GM13977 (cell line): ENCODE results near the gene TTC28.
"Not testable (repeated sequence)": the region's sequence is repeated elsewhere in the genome, so short reads cannot be mapped to it uniquely, and the experiment has no call there.

Experiments used
- DNase-seq: peaks from one replicate; pipeline ENCODE4 v3.0.0; 2012; ENCODE audit warnings: low spot score
- in situ Hi-C: fragments of 300-500 bp; cut with MboI; formaldehyde crosslinking; loops from one replicate; pipeline ENCODE4 v1.12.0; 2022; ENCODE audit warnings: low sequenced_read_pairs, low pct_unique_long_range_greater_than_20kb, mixed read lengths, inconsistent platforms; ENCODE audit not compliant: unreplicated experiment
- TF ChIP-seq, protein P1 (sequence below): IDR thresholded peaks from 2 replicates; pipeline ENCODE4 v1.5.1; 2012; ENCODE audit warnings: mild to moderate bottlenecking, control low read depth; ENCODE audit not compliant: insufficient read depth; ENCODE audit errors: extremely low read depth, missing control alignments

The TTC28 gene

DNA sequence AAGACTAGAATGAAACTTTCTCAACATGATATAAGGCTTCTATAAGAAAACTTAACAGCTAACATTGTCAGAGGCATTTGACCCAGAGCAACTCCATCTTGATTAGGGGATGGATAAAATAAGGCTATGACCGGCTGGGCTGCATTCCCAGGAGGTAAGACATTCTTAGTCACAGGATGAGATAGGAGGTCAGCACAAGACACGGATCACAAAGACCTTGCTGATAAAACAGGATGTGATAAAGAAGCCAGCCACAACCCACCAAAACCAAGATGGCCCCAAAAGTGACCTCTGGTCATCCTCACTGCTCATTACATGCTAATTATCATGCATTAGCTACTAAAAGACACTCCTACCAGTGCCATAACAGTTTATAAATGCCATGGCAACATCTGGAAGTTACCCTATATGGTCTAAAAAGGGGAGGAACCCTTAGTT is 135.2 kb downstream of the TTC28 start:
- in situ Hi-C loops = no loop called here
- TF ChIP-seq, protein P1, sequence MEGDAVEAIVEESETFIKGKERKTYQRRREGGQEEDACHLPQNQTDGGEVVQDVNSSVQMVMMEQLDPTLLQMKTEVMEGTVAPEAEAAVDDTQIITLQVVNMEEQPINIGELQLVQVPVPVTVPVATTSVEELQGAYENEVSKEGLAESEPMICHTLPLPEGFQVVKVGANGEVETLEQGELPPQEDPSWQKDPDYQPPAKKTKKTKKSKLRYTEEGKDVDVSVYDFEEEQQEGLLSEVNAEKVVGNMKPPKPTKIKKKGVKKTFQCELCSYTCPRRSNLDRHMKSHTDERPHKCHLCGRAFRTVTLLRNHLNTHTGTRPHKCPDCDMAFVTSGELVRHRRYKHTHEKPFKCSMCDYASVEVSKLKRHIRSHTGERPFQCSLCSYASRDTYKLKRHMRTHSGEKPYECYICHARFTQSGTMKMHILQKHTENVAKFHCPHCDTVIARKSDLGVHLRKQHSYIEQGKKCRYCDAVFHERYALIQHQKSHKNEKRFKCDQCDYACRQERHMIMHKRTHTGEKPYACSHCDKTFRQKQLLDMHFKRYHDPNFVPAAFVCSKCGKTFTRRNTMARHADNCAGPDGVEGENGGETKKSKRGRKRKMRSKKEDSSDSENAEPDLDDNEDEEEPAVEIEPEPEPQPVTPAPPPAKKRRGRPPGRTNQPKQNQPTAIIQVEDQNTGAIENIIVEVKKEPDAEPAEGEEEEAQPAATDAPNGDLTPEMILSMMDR = no peak
- no peak for DNase-seq

DNA sequence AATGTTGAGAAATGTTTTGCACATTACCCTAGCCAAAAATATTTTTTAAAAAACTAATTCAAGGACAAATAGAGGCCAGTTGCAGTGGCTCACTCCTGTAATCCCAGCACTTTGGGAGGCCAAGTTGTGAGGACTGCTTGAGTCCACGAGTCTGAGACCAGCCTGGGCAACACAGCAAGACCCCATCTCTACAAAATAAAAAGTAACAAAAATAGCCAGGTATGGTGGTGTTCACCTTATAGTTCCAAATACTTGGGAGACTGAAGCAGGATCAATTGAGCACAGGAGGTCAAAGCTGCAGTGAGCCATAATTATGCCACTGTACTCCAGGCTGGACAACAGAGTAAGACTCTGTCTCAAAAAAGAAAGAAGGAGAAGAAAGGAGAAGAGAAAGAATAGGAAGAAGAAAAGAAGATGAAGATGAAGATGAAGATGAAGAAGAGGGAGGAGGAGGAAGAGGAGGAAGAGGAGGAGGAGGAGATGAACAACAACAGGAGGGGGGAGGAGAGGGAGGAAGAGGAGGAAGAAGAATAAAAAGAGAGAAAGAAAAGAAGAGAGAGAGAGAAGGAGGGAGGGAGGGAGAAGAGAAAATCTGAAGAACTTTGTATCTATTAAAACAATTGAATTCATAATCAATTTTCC is 136.5 kb downstream of the TTC28 start:
- in situ Hi-C loops = no loop called here
- DNase-seq = no peak
- TF ChIP-seq, protein P1 = no peak

DNA sequence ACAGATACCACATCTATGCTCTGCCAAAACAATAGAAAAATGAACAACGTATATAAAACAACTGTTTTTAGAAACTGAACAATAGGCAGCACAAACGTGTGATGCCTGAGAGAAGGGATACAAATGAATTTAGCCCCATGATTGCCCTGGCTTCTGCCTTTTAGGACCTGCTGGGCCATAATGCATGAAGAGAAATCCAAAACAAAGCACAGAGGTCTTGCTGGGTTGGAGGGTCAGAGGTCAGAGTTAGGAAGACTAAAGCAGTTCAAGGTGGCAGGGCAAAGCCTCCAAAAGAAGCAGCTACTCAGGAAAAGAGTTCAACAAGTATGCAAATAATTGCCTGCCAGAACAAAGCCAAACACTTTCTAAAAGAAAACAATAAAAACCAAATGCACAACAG is 138.5 kb downstream of the TTC28 start:
- TF ChIP-seq, protein P1 = no peak
- in situ Hi-C loops = no loop called here
- DNase-seq = no peak

DNA sequence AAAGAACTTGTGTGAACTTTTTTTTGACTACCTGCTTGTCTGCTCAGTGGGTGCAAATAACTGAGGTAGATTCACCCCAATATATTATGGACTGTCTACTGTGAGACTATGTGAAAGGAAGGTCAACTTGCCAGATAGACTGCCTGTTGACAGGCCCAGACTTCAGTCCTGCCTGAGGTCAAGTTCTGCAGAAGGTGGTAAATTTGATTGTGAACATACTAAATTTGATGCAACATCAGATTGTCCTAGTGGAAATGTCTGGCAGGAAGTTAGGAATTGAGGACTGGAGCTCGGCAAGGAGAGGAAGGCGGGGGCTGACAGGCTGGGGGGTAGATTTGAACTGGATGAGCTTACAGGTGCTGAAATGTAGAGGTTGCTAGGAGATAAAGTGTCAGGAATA is 140.7 kb downstream of the TTC28 start:
- DNase-seq = no peak
- TF ChIP-seq, protein P1 = no peak
- in situ Hi-C loops = no loop called here

DNA sequence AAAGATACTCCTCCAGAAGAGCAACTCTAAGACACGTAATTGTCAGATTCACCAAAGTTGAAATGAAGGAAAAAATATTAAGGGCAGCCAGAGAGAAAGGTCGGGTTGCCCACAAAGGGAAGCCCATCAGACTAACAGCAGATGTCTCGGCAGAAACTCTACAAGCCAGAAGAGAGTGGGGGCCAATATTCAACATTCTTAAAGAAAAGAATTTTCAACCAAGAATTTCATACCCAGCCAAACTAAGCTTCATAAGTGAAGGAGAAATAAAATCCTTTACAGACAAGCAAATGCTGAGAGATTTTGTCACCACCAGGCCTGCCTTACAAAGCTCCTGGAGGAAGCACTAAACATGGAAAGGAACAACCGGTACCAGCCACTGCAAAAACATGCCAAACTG is 149.1 kb downstream of the TTC28 start:
- in situ Hi-C loops = not testable (repeated sequence)

DNA sequence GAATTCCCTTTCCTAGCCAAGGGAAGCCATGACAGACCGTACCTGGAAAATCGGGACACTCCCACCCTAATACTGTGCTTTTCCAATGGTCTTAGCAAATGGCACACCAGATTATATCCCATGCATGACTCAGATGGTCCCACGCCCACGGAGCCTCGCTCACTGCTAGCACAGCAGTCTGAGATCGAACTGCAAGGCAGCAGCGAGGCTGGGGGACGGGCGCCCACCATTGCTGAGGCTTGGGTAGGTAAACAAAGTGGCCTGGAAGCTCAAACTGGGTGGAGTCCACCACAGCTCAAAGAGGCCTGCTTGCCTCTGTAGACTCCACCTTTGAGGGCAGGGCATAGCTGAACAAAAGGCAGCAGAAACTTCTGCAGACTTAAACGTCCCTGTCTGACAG is 150.5 kb downstream of the TTC28 start:
- in situ Hi-C loops = not testable (repeated sequence)

More for the DNA sequence above, 149.1 kb downstream of the TTC28 start:
- not testable (repeated sequence) for DNase-seq

DNA sequence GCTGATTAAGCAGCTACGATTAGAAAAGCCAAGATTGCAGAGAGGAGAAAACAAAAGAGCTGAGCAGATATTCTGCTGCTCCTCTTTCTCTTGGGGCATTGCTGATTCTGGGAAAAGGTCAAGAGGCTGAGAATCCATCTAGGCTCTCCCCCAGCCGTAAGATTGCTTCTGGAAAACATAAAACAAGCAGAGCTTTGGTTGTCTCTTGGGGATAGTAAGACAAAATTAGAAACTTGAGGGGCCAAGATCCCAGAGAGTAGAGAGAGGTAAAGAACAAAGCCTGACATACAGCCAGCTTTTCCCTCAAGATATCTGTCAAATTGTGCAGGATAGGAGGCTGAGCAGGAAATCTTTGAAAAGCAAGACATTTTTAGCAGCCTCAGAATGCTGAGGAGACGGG is 158.2 kb downstream of the TTC28 start:
- TF ChIP-seq, protein P1 = no peak
- in situ Hi-C loops = no loop called here
- no peak for DNase-seq

More for the DNA sequence above, 150.5 kb downstream of the TTC28 start:
- DNase-seq = not testable (repeated sequence)

DNA sequence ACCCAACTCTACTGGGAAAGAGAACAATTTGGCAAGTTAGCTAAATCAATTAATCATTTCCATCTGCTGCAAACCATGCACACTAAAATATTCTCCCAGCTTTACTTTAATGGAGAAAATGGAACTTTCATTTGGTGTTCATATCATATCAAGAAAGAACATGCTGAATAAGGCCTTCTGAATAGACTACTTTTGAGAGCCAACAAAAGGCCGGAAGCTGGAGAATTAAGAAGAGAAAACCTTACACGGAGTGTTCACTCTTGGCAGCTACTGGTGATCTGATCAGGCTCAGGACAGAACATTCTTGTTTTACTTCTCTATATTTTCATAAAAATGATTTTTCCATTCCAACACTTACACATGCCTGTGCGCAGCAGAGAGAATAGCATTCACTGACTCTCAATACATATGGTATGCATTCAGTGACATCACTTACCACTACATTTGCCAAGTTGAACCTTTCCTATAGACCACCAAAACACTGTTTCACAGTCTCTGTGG is 165.3 kb downstream of the TTC28 start:
- in situ Hi-C loops = no loop called here
- DNase-seq = no peak
- TF ChIP-seq, protein P1 = no peak

DNA sequence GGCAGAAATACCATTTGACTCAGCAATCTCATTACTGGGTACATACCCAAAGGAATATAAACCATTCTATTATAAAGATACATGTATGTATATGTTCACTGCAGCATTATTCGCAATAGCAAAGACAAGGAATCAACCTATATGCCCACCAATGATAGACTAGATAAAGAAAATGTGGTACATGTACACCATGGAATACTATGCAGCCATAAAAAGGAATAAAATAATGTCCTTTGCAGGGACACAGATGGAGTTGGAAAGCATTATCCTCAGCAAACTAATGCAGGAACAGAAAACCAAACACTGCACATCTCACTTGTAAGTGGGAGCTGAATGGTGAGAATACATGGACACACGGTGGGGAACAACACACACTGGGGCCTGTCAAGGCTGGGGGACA is 167.3 kb downstream of the TTC28 start:
- DNase-seq, in situ Hi-C loops: not testable (repeated sequence)
